HG03520 (cell line): ENCODE measurements around the gene TCEAL3.
"Not testable (repeated sequence)": the region's sequence is repeated elsewhere in the genome, so short reads cannot be mapped to it uniquely, and the experiment has no call there.

Source experiments
- ATAC-seq: cut with Tn5 transposase; IDR thresholded peaks from one replicate; pipeline ENCODE4 v1.9.1; 2021; ENCODE audit warnings: mild to moderate bottlenecking, moderate library complexity; ENCODE audit not compliant: unreplicated experiment

TCEAL3 gene, protein sequence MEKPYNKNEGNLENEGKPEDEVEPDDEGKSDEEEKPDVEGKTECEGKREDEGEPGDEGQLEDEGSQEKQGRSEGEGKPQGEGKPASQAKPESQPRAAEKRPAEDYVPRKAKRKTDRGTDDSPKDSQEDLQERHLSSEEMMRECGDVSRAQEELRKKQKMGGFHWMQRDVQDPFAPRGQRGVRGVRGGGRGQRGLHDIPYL

DNA sequence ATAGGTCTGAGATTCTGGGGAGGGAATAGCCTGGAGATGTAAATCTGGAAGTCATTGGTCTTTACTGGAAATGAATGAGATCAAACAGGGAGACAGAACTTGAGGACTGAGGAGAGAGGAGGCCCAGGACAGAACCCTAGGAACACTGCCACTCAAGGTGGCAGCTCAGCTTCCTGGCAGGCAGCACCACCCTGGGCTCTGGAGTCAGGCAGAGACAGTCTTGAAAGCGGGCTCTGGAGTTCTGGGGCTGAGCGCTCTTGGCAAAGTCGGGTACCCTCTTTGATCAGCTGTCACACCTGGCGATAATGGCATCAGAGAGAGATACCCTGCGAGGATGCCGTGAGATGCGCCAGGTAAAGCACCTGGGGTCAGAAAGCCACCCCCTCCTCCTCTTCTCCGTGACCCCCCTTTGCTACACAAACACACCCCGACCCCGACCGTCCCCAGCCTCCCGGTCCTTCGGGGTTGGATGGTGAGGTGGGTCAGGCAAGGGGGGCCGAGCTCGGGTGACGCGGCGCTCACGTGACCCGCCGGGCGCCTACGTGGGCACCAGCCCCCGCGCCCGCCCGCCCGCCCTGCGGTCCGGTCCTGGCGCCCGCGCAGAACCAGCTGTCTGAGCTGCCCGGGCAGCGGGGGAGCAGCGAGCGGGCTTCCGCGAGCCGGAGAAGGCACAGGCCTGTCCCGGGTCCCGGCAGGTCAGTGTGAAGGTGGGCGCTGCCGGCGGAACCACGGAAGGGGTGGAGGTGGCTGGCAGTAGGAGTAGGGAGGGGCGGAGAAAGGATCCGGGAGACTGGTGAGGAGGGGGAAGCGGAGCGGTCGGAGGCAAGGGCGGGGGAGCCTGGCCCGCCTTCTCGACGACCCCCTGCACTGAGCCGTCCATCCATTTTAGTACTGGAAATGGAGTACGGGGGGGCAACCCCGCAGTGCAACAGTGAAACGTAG, at the start of gene TCEAL3:
Gene TCEAL3 (plus strand): TSS at position 600 of the 942 bp plus-strand sequence. CDS start 1,102 bp downstream, outside the sequence.
- no peak for ATAC-seq

DNA sequence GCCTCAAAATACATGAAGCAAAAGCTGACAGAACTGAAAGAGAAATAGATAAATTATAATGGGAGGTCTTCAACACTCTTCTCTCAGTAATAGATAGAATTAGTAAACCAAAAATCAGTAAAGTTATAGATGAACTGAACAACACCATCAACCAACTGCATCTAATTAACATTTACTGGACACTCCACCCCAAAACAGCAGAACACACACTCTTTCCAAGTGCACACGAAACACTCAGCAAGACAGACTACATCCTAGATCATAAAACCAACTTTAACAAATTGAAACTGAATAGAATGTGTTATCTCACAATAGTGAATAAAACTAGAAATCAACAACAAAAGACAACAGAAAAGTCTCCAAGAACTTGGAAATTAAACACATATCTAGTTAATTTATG, 47.5 kb upstream of the TCEAL3 start:
- no peak for ATAC-seq

DNA sequence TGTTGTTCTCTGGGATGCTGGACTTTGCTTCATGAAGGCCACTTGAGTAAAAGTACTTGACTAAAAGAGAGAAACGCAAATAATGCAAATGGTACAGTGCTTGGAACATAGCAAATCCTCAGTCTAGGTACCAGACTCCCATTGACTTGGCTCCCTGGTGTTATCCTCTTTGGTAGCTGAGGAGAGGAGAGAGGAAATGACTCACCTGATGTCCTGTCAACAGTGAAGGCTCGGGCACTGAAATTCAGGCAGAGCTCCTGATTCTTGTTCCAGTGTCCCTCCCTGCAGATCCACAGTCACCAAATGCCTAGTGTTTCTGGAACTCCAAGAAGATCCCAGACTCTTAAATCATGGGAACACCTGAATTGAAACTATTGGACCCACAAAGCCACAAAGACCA, 45.0 kb upstream of the TCEAL3 start:
- ATAC-seq, result no peak

DNA sequence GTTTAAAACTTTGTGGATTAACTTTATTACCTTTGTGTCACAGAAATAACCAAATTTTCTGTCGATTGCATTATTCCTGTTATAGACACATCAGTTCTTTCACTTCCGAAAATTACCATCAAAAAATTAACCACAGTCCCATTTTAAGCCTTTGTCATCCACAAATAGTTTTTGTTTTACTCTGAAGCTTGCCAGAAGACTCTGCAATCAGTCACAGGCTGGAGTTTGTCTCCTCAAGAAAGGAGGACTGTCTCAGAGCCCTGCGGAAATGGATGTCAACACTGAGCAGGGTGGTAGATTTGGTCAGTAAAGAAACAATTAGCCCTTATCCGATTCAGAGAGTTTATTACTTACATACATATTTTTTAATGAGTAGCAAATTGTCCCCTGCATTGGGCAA, 42.6 kb upstream of the TCEAL3 start:
- peak; percentile 73 for ATAC-seq

DNA sequence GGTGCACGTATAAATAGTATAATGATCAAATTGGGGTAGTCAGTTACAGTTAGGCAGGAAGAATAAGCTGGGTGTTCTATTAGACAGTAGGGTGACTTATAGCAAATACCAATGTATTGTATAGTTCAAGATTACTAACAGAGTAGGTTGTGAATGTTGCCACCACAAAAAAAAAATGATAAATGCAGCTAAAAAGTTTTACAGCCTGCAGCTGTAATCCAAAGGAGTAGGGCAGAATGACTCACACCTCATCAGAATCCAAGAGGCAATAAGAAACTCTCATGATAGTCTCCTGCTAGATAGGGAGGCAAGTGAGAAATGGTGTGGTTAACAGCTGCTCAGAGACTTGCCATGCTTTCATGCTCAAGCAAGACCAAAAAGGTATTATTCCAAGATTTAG, 42.0 kb upstream of the TCEAL3 start:
- ATAC-seq, result peak; percentile 46

DNA sequence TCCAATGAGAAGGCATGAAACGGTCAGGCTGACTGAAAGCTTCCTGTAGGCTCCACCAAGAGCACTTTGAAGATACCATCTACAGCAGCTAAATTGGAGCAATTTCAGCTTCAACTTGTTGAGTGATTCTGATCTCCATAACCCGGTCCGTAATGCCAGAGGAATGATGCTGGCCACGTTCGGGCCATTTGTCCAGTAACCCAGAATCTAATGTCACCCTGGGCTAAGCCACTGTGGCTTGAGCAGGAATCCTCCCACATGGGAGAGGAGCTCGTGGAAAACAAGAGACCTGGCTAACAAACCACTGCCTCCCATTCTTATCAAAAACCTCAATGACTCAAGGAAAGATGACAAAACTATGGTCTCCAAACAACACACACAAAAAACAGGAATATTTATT, 36.6 kb upstream of the TCEAL3 start:
- no peak for ATAC-seq

DNA sequence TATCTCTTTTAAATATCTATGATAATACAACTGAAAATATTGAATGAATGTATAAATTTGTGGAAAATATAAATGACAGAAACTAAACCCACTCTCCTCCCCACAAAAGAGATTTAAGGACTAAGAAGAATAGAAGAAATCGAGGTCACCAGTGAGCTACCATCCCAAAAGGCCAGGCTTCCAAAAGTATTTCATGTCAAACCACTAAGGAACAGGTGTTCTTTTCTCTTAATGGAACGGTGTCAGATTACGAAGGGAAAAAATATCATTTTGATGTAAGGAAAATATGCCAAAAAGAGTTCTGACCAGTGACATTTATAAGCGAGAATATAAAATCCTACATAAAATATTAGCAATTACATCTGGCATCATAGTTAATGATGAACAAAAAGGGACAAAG, 36.0 kb upstream of the TCEAL3 start:
- no peak for ATAC-seq

DNA sequence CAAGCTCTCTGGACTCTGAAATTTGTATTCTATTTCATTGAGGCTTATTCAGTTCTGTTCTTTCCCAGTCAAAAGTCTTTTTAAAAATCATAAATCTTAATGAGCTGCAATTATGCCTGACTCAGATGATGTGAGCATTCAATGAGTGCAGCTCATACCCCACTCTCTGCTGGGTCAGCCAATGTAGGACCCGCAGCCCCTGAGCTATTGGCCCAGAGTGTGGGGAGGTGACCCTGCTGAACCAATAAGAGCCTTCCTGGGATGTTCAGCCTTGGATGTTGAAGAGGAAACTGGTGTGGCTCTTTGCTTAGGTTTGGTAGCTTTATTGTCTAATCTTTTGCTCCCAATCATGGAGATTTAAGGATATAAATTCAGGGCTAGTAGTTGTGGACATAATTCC, 34.6 kb upstream of the TCEAL3 start:
- no peak for ATAC-seq

DNA sequence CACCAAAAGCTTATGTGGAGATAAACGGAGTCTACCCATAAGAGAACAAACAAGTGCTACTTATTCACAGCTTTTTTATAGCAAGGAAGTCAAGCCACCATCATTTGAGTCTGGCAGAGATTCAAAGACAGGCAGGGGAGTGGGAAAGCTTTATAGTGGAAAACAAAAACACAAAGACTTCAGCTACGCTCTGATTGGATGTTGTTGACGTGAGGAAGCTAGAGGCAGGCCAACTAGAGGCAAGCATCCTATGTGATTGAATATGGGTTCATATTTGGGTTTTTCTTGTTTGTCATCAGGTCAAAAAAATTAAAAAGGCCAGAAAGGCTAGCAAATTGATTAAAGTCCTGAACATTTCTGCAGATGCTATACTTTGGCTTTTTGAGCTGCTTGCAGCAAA, 23.2 kb upstream of the TCEAL3 start:
- ATAC-seq, result no peak

DNA sequence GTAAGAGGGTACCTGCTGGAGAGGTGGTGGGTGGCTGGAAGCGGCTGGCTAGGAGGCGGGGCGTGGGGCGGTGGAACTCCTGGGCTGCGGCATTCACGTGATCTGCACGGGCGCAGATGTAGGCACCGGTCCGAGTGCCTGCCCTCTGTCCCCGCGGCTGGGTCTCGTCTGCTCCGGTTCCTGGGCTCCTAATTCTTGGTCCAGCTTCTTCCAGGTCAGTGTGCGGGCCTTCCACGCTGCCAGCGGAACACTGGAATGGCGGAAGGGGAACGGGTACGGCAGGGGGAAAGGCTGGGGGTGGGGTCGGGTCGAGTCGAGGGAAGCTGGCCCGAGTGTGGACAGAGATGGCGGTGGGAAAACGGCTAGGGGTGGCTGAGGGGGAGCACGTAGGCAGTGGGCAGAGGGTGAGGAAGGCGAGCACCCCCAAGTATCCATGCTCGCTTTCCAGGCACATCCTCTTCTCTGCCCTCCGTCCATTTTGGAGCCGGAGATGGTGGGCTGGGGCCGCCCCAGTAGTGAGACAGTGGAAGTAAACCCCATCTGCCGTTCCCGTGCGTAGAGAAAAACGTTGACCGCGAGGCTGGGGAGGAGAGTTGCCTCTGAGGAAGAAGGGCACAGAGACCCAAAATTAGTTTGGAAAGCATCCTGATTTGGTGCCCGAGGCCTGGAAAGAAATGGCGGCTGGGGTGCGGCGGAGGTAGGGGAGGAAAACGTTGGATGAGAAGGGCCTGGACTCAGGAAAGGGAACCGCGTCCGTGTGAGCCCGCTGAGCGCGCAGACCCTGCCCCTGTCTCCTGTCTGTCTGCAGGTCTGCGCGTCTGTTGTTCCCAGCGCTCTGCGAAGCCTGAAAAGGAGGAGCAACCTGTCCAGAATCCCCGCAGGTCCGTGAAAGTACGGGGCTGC, 22.1 kb upstream of the TCEAL3 start, which contains the start of gene TCEAL4:
Gene TCEAL4 (plus strand): TSS at position 105 of the 903 bp plus-strand sequence. CDS start 1,161 bp downstream, outside the sequence.
- ATAC-seq, result peak; percentile 72

DNA sequence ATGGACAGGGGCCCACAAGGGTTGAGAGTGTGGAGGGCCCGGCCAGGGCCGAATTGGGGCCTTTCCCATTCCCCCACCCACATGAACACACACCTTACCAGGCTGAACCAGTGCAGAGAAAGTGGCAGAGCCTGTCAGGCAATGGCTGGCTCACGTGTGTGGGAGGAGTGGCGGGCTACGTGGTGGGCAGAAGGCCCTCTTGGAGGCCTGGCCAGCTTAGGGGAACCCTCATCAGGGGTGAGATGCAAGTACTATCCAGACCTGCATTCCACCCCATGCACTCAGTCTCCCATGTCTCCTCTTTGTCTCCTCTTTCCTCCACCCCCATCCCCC, 21.5 kb upstream of the TCEAL3 start:
- ATAC-seq, result peak; percentile 7

DNA sequence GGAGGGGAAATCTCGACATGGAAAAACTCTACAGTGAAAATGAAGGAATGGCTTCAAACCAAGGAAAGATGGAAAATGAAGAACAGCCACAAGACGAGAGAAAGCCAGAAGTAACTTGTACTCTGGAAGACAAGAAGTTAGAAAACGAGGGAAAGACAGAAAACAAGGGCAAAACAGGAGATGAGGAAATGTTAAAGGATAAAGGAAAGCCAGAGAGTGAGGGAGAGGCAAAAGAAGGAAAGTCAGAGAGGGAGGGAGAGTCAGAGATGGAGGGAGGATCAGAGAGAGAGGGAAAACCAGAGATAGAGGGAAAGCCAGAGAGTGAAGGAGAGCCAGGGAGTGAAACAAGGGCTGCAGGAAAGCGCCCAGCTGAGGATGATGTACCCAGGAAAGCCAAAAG, 21.1 kb upstream of the TCEAL3 start:
- ATAC-seq, result no peak

DNA sequence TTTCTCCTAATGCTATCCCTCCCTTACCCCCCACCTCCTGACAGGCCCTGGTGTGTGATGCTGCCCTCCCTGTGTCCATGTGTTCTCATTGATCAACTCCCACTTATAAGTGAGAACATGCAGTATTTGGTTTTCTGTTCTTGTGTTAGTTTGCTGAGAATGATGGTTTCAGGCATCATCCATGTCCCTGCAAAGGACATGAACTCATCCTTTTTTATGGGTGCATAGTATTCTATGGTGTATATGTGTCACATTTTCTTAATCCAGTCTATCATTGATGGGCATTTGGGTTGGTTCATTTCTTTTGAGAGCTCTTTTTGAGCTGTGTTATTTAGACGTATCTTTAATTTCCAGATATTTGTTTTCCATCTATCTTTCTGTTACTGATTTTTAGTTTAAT, 15.5 kb upstream of the TCEAL3 start:
- ATAC-seq, result not testable (repeated sequence)

DNA sequence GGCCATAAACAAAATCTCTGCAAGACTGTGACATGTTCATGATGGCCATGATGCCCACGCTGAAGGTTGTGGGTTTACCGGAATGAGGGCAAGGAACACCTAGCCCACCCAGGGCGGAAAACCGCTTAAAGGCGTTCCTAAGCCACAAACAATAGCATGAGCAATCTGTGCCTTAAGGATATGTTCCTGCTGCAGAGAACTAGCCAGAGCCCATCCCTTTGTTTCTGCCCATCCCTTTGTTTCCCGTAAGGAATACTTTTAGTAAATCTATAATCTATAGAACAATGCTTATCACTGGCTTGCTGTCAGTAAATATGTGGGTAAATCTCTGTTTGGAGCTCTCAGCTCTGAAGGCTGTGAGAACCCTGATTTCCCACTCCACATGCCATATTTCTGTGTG, 12.6 kb upstream of the TCEAL3 start:
- ATAC-seq, result not testable (repeated sequence)

DNA sequence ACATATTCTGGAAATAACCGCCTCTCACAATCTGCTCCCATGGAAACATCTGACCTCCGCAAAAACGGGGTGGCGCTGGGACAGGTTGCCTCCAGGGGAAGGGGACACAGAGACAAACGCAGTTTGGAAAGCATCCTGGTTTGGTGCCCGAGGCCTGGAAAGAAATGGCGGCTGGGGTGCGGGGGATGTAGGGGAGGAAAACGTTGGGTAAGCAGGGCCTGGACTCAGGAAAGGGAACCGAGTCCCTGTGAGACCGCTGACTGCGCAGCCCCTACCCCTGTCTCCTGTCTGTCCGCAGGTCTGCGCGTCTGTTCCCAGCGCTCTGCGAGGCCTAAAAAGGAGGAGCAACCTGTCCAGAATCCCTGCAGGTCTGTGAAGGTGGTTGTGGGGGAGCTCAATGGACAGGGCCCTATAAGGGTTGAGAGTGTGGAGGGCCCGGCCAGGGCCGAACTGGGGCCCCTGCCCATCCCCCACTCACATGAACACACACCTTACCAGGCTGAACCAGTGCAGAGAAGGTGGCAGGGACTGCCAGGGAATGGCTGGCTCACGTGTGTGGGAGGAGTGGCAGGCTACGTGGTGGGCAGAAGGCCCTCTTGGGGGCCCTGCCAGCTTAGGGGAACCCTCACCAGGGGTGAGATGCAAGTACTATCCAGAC, 672 bp downstream of the TCEAL3 start:
- ATAC-seq, result no peak

DNA sequence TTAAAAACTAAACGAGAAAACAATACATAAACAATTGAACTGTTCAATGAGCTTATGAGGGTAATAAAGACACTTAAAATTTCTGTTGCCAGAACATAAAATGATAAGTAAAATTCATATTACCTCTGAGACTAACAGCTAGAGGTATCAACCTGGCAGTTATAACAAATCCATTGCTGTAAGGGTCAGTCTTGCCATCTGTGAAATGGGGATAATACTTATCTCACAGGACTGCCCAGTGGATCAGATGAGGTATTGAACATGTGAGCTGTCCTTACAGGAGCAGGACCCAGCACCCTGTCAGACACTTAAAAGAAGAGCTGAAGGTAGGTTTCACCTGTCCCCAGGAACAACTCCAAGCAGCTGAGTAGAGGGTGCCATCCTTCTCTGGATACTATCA, 2.5 kb downstream of the TCEAL3 start:
- ATAC-seq, result no peak

DNA sequence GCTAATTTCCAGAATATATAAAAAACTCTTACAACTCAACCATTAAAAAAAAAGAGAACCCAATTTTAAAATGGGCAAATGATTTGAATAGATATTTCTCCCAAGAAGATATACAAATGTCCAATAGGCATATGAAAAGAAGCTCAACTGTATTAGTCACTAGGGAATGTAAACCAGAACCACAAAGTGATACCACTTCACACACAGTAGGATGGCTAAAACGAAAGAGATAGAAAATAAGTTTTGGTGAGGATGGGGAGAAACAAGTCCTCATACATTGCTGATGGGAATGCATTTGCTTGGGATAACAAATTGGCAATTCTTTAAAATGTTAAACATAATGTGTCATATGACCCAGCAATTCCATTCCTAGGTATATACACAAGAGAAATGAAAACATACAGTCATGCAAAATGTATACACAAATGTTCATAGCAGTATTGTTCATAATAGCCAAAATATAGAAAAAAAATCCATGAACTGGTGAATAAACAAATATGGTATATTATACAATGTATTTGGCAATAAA, 5.7 kb downstream of the TCEAL3 start:
- ATAC-seq, result no peak

DNA sequence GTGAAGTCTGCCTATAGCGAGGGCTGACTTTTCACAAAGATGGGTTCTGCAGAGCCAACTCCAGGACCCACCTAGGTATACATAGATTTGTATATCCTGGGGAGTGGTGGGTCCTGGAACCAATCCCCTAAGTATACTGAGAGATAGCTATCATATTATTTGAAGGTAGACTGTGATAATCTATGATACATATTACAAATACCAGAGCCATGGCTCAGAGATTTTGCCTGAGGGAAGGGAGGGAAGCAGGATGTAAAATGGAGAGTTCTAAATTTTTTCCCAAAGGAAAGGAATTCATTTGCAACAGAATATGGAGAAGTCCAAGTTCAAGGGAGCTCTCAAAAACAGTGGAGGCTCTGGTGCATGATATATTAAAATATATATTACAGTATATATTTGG, 7.2 kb downstream of the TCEAL3 start:
- no peak for ATAC-seq

DNA sequence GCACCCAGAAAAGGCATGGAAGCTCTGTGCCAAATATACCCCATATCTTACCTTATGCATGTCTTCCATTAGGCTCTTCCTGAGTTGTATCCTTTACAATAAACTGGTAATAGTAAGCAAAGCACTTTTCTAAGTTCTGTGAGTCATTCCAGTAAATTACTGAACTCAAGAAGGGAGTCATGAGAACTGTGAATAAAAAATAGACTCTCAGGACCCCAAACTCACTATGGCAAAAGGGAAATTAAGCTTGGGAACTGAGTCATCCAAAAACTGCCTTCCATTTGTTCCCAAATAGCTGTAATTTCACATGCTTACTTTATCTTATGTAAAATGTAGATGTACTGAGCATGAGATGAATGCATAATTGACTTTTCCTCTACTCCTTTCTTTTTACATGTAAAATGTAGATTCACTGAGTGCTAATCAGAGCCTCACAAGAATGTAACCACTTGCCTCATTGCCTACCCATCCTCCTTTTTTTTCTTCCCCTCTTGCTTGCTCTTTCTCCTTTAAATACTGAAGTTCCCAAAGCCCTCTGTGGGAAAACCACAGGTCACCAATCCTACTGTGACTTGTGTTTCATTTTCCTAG, 8.1 kb downstream of the TCEAL3 start:
- ATAC-seq, result no peak

DNA sequence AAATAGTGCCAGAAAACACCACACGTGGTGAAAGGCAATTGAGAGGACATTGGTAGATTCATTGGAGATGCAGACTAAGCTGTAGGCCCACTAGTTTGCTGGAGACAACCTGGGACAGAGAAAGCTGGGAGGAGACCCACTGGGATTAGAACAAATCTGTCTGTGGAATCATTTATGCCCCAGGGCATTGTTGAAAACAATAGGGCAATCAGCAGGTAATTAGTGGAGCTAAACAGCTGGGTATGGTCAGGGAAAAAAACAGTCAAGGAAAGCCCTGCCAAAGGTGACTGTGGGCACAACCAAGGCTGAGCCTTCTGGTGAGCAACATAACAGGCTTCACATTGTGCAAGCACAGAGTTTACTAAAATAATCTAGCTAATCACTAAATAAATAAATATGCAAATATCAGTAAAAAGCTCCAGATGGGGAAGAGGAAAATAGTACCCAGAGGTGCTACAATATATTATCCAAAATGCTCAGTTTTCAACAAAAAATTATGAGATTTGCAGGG, 9.0 kb downstream of the TCEAL3 start:
- no peak for ATAC-seq
